Gastroesophageal sphincter (tissue), 3 donors: ENCODE measurements around the gene RNF8.

Experiments used
- POLR2A ChIP-seq, 2 donors: fragments of 450-650 bp; IDR thresholded peaks; one replicate each; pipeline ENCODE4 v1.6.1; 2017; ENCODE audit warnings: antibody characterized with exemption in 2 of 2, mild to moderate bottlenecking in 2 of 2, moderate library complexity in 1 of 2
- TF ChIP-seq, protein P1 (sequence below), 4 experiments: fragments of 200-600 bp in 2 of 4; fragments of 450-650 bp in 2 of 4; sonication (generic) in 1 of 4; IDR thresholded peaks; one replicate each; pipeline ENCODE4 v1.5.1; 2017 to 2019; ENCODE audit warnings: antibody characterized with exemption in 4 of 4, mild to moderate bottlenecking in 2 of 4, moderate library complexity in 2 of 4

DNA sequence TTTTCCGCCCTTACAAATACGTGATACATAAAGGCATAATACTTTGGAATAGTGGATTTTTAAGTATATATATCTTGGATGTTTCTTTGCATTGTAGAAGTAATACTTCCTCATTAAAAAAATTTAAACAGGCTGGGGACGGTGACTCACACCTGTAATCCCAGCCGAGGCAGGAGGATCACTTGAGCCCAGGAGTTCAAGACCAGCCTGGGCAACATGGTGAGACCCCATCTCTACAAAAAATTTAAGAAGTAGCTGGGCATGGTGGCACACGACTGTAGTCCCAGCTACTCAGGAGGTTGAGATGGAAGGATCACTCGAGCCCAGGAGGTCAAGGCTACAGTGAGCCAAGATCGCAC, 38.6 kb upstream of the RNF8 start:
- TF ChIP-seq, protein P1, sequence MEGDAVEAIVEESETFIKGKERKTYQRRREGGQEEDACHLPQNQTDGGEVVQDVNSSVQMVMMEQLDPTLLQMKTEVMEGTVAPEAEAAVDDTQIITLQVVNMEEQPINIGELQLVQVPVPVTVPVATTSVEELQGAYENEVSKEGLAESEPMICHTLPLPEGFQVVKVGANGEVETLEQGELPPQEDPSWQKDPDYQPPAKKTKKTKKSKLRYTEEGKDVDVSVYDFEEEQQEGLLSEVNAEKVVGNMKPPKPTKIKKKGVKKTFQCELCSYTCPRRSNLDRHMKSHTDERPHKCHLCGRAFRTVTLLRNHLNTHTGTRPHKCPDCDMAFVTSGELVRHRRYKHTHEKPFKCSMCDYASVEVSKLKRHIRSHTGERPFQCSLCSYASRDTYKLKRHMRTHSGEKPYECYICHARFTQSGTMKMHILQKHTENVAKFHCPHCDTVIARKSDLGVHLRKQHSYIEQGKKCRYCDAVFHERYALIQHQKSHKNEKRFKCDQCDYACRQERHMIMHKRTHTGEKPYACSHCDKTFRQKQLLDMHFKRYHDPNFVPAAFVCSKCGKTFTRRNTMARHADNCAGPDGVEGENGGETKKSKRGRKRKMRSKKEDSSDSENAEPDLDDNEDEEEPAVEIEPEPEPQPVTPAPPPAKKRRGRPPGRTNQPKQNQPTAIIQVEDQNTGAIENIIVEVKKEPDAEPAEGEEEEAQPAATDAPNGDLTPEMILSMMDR (IDR thresholded peaks at IDR 0.05): no peak
- TF ChIP-seq POLR2A (IDR thresholded peaks at IDR 0.05): no peak
